Esophagus muscularis mucosa (tissue), 3 donors: ENCODE results near the gene CD3D.

Source experiments
- POLR2AphosphoS5 ChIP-seq, 2 donors: sonication (generic); formaldehyde crosslinking; IDR thresholded peaks; one replicate each; pipeline ENCODE4 v1.6.1; 2017; ENCODE audit warnings: antibody characterized with exemption in 2 of 2
- TF ChIP-seq, protein P1 (sequence below), 3 experiments: fragments of 200-600 bp in 2 of 3; fragments of 450-650 bp in 1 of 3; sonication (generic) in 2 of 3; IDR thresholded peaks; one replicate each; pipeline ENCODE4 v1.5.1; 2017 to 2019; ENCODE audit warnings: antibody characterized with exemption in 3 of 3, mild to moderate bottlenecking in 2 of 3, moderate library complexity in 1 of 3

DNA sequence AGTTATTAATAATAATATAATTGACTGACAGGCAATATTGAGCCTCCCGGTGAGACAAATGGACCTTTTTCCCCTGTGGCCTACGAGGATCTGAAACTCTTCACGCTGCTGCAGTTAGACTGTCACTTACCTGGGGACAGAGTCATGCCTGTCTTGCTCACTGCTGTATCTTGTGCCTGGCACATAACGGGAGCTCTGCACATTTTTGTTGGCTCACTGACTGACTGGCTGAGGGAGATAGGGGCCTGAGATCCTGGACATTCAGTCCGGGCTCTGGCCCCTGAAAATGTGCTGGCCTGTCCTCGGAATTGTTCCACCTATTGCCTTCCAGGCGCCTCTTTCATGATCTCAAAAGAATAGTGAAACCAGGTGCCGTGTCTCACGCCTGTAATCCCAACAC lies 743 bp upstream of the CD3D start:
- TF ChIP-seq POLR2AphosphoS5 (IDR thresholded peaks at IDR 0.05), result no peak
- TF ChIP-seq, protein P1, sequence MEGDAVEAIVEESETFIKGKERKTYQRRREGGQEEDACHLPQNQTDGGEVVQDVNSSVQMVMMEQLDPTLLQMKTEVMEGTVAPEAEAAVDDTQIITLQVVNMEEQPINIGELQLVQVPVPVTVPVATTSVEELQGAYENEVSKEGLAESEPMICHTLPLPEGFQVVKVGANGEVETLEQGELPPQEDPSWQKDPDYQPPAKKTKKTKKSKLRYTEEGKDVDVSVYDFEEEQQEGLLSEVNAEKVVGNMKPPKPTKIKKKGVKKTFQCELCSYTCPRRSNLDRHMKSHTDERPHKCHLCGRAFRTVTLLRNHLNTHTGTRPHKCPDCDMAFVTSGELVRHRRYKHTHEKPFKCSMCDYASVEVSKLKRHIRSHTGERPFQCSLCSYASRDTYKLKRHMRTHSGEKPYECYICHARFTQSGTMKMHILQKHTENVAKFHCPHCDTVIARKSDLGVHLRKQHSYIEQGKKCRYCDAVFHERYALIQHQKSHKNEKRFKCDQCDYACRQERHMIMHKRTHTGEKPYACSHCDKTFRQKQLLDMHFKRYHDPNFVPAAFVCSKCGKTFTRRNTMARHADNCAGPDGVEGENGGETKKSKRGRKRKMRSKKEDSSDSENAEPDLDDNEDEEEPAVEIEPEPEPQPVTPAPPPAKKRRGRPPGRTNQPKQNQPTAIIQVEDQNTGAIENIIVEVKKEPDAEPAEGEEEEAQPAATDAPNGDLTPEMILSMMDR (IDR thresholded peaks at IDR 0.05), result no peak
